ENCODE results near the gene PPT2.
A peak's percentile ranks its signal among the peaks of the same experiment; 100 is the strongest.

Gene PPT2

GRCh38 chr6:32118782-32119628, 34.9 kb upstream of the PPT2 start:
- no peak overlapping the region for H3K4me3 ChIP-seq (ENCODE audit: low read depth, low read length)
- H3K27me3 ChIP-seq: no peaks in the 10 kb centered on the region
- H3K4me1 ChIP-seq: no peaks in the 10 kb centered on the region; the same call in 1 of the 2 replicates
- peak; percentile 89 for DNase-seq
- no peaks in the 10 kb centered on the region for H3K9me3 ChIP-seq
- peak; percentile 95 for TF ChIP-seq CTCF (IDR thresholded peaks at IDR 0.05; ENCODE audit: low read depth, low read length)
- H3K36me3 ChIP-seq: peaks cover 37% of the 10 kb centered on the region

GRCh38 chr6:32120573-32121059, 33.3 kb upstream of the PPT2 start:
- Histone ChIP-seq H3K36me3 (peaks cover 37% of the 10 kb centered on the region), H3K27me3 (no peaks in the 10 kb centered on the region), H3K4me1 (no peaks in the 10 kb centered on the region; the same call in 1 of the 2 replicates), H3K9me3 (no peaks in the 10 kb centered on the region), H3K4me3 (ENCODE audit: low read depth, low read length) (no peak overlapping the region)
- no peak for DNase-seq
- TF ChIP-seq CTCF (IDR thresholded peaks at IDR 0.05; ENCODE audit: low read depth, low read length): no peak

- Histone ChIP-seq H3K4me1 (peaks cover 4% of the 10 kb centered on the region), H3K27me3 (no peaks in the 10 kb centered on the region), H3K36me3 (peaks cover 23% of the 10 kb centered on the region), H3K9me3 (no peaks in the 10 kb centered on the region), H3K4me3 (ENCODE audit: low read depth, low read length) (no peak overlapping the region)
- no peak for DNase-seq
- TF ChIP-seq CTCF (IDR thresholded peaks at IDR 0.05; ENCODE audit: low read depth, low read length): no peak
These were observed 30.3 kb upstream of the PPT2 start for GRCh38 chr6:32123681-32124080.

GRCh38 chr6:32126880-32127279, 27.1 kb upstream of the PPT2 start:
- TF ChIP-seq CTCF (IDR thresholded peaks at IDR 0.05; ENCODE audit: low read depth, low read length): no peak
- Histone ChIP-seq H3K9me3 (no peaks in the 10 kb centered on the region), H3K4me1 (peaks cover 5% of the 10 kb centered on the region), H3K36me3 (peaks cover 2% of the 10 kb centered on the region), H3K4me3 (ENCODE audit: low read depth, low read length) (peak overlapping the region; percentile 98), H3K27me3 (no peaks in the 10 kb centered on the region)
- no peak for DNase-seq

GRCh38 chr6:32127409-32127716, 26.6 kb upstream of the PPT2 start:
- peak overlapping the region; percentile 98 for H3K4me3 ChIP-seq (ENCODE audit: low read depth, low read length)
- H3K27me3 ChIP-seq: no peaks in the 10 kb centered on the region
- no peaks in the 10 kb centered on the region for H3K9me3 ChIP-seq
- DNase-seq: no peak
- TF ChIP-seq CTCF (IDR thresholded peaks at IDR 0.05; ENCODE audit: low read depth, low read length): no peak
- H3K4me1 ChIP-seq: peaks cover 5% of the 10 kb centered on the region
- no peaks in the 10 kb centered on the region; the same call in none of the 2 replicates for H3K36me3 ChIP-seq

Measured in BE2C (cell line).